Activated CD8-positive, alpha-beta memory T cell treated with anti-CD3 and anti-CD28 coated beads, Interleukin-2, amount 50 U/mL, for 1 hour (primary cell): ENCODE measurements around the gene GTPBP10.

Source experiments
- DNase-seq: peaks from one replicate; pipeline ENCODE4 v3.0.0-alpha.2; 2020; ENCODE audit errors: extremely low read depth

Gene GTPBP10

DNA sequence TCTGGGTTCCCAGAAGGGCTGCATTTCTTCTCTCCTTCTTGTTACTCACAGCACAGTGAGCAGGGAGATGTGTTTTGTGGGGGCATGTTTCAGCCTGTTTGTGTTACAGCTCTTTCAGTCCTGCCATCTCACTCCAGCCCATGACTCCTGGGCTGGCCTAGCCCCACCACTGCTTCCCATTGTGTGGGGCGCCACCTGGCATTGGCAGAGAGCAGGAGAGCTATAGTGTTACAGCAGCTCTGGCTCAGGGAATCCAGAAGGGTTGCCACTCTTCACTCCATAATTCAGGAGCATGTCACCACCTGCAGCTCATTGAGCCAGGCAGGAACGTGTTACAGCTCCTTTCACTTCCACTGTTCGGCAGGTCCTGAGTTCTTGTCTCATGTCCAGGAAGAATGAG lies 86.7 kb downstream of the GTPBP10 start:
- DNase-seq: no peak
